KG1 (cell line): ENCODE measurements around the gene PTPRD.

ENCODE experiments used
- DNase-seq: peaks from one replicate; lab custom pipeline; 2025; lab: John Stamatoyannopoulos, UW

Gene PTPRD

DNA sequence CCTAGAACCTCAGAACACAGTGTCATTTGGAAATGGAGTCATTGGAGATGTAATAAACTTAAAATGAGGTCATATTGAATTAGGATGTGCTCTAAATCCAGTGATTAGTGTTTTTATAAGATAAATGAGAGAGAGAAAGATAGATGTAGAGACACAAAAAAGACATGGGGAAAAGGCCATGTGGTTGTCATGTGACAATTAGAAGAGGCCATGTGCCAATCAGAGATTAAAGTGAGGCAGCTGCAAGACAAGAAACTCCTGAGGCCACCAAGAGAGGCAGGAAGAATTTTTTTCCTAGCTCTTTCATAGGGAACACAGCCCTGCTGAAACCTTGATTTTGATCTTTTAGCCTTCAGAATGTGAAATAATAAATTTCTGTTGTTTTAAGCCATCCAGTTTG lies 1307.2 kb downstream of the PTPRD start:
- no peak for DNase-seq

DNA sequence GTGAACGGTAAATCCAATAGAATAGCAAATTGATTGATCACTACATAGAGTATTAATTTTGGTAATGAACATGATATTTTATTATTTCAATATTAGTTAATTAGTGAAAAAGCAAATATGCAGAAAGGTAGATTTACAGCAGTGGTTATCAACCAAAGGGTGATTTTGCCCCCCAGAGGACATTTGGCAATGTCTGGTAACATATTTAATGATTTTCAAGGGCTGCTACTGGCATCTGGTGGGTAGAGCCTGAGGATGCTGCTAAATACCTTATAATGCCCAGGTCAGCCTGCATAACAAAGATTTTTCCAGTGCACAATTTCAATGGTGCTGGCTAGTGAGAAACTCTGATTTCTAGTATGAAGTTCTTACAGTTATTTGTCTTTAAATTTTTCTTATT lies 1313.7 kb downstream of the PTPRD start:
- DNase-seq, result no peak

DNA sequence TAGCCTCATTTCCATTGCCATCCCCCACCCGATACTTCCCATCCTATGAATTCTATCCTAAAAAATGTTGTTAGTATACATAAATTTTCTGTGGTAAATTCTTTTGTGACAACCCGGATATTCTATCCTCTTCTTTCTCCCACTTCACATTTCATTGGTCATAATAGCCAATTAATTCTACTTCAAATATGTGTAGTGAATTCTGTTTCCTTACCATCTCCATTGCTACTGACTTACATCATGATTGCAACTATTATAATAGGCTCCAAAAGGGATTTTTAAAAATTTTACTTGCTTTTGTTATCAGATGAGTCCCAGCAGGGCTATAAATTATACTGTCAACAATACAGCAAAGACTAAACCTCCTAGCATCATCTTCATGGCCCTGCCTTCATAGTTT lies 1326.8 kb downstream of the PTPRD start:
- no peak for DNase-seq

DNA sequence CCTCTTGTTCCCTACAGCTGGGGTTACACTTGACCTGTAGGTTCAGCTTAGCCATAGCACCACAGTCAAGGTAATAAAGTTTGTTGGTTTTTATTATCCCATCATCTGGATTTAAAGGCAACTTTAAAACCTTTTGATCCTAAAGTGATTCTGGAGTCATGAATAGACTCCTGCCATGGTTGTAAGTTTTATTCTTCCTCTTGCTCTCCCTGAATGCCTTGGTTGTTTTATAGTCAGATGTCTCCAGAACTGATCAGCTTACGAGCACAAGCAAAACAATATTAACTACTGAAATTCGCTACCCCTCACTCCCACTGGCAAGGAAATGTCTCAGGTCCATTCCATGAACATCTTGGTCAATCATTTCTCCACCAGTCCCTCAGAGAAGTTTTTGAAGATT lies 1328.6 kb downstream of the PTPRD start:
- DNase-seq, result no peak

DNA sequence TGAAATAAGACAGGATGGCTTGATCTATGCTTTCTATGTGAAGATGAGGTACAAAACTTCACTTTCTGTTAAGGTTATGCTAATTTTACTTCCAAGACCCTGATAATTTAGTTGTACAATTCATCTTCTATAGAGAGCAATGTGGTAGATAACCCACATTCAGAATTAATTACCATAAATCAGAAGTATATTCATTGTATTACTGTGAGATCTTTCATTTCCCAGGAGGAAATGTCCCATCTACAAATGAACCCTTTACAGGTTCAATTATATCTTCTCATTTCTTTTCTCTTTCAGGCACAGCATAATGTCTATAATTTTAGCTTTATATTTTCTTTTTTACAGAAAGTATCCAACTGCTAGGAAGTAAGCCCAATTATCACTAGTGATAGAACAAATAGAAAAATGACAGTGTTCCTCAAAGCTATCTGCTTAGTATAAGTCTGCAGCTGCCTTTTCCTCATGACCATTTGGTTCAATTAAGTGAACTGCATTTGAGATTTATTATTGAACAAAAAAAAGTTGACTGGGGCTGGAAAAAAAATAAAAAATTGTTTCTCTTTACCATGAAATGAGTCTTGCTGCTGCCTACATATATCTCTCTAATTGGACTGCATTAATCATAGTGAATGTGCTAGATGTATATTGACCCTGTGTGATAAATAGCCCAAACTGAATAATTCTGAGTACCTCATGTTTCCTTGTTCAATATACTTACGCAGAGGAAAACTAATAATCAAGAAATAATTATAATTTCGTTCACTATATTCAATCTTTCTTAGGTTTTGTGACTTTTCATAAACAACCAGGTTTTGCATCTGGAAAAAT lies 1329.4 kb downstream of the PTPRD start:
- DNase-seq, result no peak

DNA sequence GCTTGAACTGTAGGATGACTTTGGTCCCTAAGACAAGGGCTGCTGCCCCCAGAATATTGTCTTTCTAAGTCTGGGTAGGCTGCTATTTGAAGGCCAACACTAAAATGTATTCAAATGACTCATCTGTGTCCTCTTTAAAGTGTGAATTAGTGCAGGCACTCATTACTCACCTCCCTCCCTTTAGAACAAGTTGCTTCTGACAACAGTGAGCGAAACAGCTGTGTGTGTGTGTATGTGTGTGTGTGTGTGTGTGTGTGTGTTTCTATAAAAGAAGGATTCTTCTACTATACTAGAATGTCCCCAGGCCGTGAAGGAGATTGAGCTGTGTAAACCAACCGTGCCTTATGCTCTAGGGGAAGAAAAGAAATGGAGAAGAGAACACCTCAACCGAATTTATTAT lies 1337.2 kb downstream of the PTPRD start:
- no peak for DNase-seq

DNA sequence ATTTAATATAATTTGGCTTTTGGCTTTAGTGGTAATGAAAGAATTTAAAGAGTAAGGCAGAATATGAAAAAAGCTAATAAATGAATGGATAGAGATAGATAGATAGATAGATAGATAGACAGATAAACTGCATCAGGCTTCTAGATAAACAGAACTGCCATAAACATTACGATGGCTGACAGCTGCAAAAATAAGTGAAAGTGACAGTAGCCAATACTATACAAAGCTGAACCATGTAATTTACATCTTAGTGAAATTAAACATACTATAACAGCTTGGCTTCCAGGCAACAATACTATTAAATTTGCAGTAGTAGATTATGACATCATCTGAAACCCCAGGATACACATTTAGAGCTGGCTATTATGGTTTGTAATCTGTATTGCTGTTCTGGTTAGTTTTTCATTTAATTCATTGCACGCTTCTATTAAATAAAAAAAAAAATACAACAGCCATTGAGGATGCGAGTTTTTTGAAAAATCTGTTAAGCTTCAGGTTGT lies 1354.8 kb downstream of the PTPRD start:
- no peak for DNase-seq

DNA sequence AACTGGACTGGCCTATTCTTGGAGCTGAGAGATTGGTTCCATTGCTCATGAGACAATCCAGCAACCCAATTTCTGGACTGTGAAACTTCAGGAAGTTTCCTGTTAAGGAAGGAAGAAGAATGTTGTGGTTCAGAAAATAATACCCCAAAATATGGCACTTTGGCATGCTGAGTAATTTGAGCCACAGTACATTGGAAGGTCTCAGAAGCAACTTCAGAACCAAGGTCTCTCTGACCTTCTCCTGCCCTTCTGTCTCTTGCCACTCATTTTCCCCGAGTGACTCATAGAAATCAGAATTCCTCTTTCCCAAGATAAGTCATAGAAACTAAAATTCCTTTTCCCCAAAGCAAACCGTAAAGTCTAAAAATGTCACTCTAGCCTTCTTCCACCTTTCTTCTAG lies 1366.1 kb downstream of the PTPRD start:
- no peak for DNase-seq

DNA sequence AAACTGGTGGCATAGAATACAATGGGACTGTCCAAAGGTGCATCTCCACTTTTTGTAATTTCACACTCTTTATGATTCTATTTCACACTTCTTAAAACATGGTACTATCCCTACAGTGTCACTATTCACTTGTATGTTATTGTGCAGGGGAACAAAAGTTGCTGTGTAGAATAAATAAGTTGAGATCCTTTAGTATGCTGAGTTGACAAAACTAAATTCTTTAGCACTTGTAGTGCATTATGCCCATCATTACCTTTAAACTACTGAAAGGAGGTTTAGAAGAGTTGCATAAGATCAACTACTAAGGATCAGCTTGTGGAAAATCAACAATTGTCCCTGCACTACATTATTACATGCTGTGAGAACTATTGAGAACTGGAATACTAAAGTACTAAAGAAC lies 1380.9 kb downstream of the PTPRD start:
- no peak for DNase-seq

DNA sequence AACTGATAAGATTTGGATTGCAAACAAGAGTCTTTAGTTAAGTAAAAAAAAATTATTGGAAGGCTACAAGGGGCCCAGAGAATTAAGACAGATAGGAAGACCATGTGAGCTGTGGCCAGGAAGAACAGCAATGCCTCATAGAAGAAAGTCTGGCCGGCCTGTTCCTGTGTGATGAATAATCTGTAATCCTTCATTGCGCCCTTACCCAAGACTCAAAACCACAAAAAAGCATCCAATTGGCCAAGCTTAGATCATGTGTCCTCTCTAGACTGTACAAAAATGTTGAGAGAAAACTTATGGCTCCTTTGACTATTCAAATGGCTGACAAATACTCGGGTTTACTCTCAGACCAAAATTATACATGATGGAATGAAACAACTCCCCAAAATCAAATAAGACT lies 1383.5 kb downstream of the PTPRD start:
- no peak for DNase-seq

DNA sequence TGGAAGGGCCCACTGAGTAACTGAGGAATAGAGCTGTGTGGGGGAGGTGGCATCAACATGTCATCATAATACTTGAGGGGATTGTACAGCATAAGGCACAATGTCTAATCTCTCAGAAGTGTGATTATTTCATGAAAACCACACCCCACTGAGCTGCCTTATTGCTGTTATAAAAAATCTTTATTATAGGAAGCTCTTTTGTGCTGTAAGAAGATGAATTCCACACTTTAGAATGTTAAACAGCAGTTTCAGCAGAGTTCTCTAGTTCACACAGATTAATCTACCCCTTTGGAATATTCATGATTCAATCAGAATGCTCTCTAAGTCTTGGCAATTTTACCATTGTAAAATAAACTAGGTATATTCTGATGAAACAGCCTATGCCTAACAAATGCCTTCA lies 1389.6 kb downstream of the PTPRD start:
- DNase-seq, result no peak

DNA sequence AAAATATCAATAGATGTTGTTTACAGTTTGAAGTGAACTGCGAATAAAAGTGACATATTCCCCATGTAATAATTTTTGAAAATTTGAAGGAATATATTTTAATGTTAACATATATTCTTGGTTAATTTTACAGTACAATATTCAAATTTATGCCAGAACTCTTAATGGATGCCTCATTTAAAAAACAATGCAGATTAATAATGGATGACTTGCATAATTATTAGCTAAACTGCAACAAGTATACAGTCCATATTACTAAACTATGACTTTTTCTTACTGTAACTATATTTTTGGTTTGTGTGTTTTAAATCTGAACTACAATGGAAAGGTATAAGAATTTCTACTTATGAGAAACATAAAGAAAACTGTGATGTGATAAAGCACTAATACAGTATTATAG lies 1390.1 kb downstream of the PTPRD start:
- no peak for DNase-seq

DNA sequence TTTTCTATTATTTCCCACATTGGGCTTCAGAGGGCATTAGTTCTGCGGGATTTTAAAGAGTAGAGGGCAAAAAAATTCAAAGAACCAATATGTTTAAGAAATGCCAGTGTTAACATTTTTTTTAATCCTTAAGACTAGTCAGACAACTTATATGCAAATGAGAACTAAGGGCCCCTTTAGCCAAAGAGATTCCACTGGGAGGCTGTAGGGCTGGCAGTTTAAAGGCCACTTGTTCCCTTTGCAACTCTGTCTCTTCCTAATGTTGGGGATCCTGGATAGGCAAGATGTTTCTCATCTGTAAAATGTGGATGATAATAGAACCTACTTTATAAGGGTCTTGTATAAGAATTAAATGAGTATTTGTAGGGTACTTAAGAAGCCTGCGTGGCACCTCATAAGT lies 1395.9 kb downstream of the PTPRD start:
- no peak for DNase-seq

DNA sequence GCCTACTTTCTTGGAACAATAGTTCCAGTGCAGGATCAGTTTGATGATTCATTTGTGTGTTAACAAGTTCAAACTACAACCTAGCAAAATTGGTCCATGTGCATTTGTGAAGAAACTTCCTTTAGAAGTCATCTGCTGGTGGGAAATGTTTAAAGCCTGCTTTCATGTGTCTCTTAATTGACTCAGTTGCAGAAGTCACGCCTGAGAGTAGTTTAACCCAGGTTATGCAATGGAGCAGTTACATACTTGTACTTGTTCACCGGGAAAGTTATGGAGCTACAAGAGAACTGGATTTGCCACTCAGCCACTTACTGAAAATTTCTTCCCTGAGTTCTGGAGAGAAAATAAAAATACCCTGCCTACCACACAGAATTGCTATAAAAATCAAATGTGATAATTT lies 1397.8 kb downstream of the PTPRD start:
- DNase-seq, result no peak

DNA sequence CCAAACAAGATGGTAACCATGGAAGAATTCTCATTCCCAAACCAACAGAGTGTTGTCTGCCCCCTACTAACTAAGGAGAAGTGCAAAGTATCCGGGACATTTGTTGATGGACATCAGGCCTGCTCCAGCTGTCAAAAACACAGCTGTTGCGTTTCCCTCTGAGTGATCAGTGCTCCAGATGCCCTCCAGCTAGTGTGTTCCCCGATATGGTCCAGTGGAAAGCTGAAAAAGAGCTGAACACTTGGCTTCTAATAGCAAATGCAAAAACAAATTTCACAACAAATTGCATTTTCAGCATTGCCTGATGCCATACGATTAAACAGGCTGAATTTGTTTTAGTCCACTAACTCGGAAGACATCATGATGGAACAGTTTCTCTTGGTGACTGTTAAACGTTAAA lies 1398.7 kb downstream of the PTPRD start:
- no peak for DNase-seq

DNA sequence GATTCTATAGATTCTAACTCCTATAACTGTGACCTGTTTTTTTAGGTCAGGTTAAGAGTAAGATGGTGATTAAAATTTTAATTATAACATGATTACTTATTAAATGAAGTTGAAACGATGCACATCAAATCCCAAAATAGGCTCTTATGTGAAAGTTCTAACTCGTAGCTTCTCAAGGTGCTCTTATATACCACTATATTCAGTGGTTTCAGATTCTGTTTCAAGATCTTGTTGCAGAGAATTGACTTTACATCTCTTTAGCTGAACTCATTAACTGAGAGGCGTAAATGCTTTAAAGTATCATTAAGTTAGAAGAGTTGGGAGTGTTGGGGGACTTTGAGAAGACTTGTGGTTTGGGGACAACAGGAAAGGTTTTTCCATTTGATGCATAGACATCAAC lies 1399.8 kb downstream of the PTPRD start:
- DNase-seq, result no peak

DNA sequence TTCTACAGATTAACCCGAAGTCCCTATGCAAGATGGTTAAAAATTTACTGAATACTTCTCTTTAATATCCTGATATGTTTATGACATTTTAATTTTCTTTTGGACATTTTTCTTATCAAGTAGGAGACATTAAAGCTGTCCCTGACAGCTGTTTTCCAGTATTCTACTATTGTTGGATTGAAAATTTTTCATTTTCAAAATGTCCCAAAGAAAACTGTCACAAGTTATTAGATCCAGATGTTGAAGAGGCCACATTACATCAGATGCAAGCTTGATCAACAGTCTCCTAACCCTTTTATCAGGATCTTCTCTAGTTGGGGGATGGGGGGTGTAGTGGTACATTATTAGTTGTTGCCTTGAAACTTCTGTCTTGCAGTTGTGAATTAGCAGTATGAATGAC lies 1410.5 kb downstream of the PTPRD start:
- no peak for DNase-seq

DNA sequence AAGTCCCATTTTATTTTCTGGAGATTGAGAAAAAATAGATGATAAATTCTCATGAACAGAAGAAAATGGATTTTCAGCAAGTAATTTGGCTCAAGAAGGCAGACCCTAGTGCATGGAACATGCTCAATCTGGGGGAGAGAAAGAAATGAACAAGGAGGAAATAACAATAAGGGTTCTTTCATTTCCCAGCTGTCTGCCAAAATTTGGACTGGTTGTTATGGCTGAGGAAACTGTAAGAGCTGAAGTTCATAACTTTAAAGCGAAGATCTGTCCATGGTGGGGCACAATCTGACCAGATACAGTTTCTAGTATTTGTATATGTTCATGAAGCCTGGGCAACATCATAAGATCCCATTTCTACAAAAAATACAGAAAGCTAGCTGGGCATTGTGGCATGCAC lies 1426.7 kb downstream of the PTPRD start:
- DNase-seq, result no peak

DNA sequence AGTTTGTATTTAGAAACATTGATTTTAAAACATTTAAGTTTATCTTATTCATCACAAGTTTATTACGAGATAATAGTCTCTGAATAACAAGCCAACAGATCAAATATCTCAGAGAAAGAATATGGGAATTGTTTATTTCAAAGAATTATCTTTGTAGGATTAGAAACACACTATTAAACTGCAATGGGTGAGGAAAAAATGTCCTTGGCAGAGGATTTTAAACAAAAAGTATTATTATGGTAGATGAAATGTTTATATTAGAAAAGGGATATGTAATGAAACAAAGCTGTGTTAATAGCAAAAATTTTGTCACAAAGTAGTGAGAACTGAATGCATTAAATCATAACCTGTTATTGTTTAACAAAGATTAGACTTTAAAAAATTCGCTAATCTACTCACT lies 1430.4 kb downstream of the PTPRD start:
- no peak for DNase-seq

DNA sequence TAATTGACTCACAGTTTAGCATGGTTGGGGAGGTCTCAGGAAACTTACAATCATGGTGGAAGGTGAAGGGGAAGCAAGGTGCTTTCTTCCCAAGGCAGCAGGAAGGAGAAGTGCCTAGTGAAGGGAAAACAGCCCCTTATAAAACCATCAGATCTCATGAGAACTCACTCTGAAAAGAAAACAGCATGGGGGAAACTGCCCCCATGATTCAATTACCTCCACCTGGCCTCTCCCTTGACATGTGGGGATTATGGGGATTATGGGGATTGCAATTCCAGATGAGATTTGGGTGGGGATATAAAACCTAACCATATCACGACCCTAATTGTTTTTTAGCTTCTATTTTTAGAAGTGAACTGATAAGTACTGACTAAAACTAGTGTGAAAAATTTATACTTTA lies 1435.7 kb downstream of the PTPRD start:
- no peak for DNase-seq

DNA sequence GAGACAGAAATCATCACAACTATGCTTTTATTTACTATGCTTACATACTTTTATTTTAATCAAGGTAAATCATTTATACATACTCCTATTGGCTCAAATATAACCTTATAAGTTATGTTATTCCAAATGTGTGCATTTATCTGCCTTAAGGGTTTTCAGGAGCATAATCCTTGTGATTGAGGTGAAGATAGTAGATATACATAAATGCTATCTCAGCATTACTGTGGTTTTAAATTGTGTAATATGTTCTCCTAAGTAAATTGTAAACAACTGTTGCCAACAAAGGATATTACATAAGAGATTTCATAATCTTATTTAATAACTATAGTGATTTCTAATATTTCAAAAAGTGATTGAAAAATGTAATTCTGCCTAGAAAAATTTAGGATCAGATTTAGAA lies 1438.4 kb downstream of the PTPRD start:
- DNase-seq, result no peak

DNA sequence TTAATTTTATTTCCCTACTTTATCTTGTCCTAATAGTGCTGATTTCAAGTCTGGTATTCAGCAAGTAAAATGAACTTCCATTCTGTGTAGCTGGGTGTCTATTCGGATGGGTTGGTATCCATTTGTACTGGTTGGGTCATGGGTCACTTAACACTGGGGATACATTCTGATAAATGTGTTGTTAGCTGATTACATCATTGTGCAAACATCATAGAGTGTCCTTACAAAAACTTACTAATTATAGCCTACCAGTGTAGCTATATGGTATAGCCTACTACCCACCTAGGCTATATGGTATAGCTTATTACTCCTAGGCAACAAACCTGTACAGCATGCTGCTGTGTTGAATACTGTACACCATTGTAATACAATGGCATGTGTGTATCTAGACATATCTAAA lies 1439.5 kb downstream of the PTPRD start:
- DNase-seq, result no peak

DNA sequence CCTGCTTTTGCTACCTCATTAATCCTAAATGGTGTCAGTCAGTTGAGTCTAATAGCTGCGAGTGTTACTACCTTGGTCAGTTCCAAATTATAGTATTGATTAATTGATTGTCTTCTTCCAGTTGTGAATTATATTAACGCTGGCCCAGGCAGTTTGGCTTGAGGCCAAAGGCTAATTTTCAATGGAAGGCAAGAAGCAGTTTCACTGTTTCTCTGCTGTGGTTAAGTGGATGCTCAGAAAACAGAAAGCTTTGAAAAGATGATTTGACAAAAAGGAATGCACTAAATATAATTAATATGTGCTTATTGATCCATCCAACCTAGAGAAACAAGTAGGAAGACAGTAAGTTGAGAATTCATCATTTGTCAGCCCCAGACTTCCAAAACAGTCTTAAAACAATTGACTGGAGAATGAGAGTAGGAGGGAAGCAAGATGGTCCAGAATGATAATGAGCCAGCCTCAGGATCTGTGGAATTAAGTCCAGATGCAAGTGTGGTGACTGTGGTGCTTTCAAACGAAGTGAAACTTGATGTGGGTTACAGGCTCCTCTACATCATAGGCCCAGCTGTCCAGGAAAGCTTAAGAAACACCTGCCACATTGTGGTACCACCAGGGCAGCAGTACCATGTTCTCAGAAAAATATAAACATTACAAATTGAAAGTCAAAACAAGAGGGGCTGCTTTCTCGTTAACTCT lies 1442.2 kb downstream of the PTPRD start:
- DNase-seq, result no peak

DNA sequence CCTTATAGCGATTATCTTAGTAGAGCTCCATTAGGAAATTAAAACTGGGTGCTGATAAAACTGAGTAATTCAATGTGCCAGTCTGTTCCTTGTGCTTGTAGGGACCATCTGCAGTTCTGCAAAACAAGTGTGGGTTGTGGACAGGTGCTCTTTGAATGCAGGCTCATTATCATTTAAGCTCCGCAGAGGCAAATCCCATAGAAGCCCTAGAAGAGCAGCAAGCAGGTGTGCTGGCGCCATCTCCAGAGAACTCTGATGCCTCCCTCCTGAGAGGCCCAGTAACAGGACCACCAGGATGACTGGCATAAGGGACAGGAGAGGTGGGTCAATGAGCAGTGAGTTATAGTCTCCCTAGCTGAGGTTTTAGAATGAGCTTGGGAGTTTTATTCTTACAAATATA lies 1470.8 kb downstream of the PTPRD start:
- no peak for DNase-seq
